Astrocyte (in vitro differentiated cells and primary cell): ENCODE results near the gene PLCL2. TPM values are rescaled to one million over a fixed set of nuclear protein-coding genes. Genes with fewer than 3 reads are reported as not detected.

Source experiments
- DNase-seq: peaks from one replicate; pipeline ENCODE4 v3.0.0-alpha.2; 2010; ENCODE audit warnings: low read depth
- FAIRE-seq: peaks from 2 replicates; lab custom pipeline; 2011; peaks lifted over from hg19 to GRCh38; lab: Jason Lieb, UNC
- H2AFZ ChIP-seq: 2 replicates; pipeline ENCODE4 v1.6.0; 2012; ENCODE audit warnings: low read depth, low read length, inconsistent platforms
- H3K27ac ChIP-seq: 2 replicates; pipeline ENCODE4 v1.5.1; 2011; ENCODE audit warnings: low read depth, low read length, inconsistent platforms
- H3K27me3 ChIP-seq: 2 replicates; pipeline ENCODE4 v1.6.0; 2011; ENCODE audit warnings: low read length, inconsistent platforms; ENCODE audit not compliant: insufficient read depth
- H3K36me3 ChIP-seq: 2 replicates; pipeline ENCODE4 v1.5.1; 2011; ENCODE audit warnings: low read length, inconsistent platforms; ENCODE audit not compliant: insufficient read depth
- H3K4me1 ChIP-seq: 2 replicates; pipeline ENCODE4 v1.5.1; 2011; ENCODE audit warnings: low read length, inconsistent platforms; ENCODE audit not compliant: insufficient read depth
- H3K4me2 ChIP-seq: 2 replicates; pipeline ENCODE4 v1.6.0; 2012; ENCODE audit warnings: low read length, inconsistent platforms
- H3K4me3 ChIP-seq: 2 replicates; pipeline ENCODE4 v1.5.1; 2011; ENCODE audit warnings: low read depth, mild to moderate bottlenecking, low read length, inconsistent platforms; ENCODE audit not compliant: insufficient read depth
- H3K79me2 ChIP-seq: 2 replicates; pipeline ENCODE4 v1.6.0; 2012; ENCODE audit warnings: mild to moderate bottlenecking, low read length, inconsistent platforms; ENCODE audit not compliant: insufficient read depth
- H3K9ac ChIP-seq: 2 replicates; pipeline ENCODE4 v1.6.0; 2012; ENCODE audit warnings: mild to moderate bottlenecking, low read length, inconsistent platforms
- H3K9me3 ChIP-seq: 2 replicates; pipeline ENCODE4 v1.5.1; 2012; ENCODE audit warnings: low read depth, mild to moderate bottlenecking, low read length, inconsistent platforms; ENCODE audit not compliant: insufficient read depth
- H4K20me1 ChIP-seq: 2 replicates; pipeline ENCODE4 v1.6.0; 2012; ENCODE audit warnings: low read length, inconsistent platforms; ENCODE audit not compliant: insufficient read depth
- H3K27ac Mint-ChIP-seq: one replicate; pipeline ENCODE4 v1.8.0; 2021; ENCODE audit warnings: mild to moderate bottlenecking, mixed read lengths; ENCODE audit not compliant: unreplicated experiment
- H3K27me3 Mint-ChIP-seq: one replicate; pipeline ENCODE4 v1.8.0; 2021; ENCODE audit warnings: low read depth, mixed read lengths; ENCODE audit not compliant: unreplicated experiment
- H3K36me3 Mint-ChIP-seq: one replicate; pipeline ENCODE4 v1.8.0; 2021; ENCODE audit warnings: low read depth, mixed read lengths; ENCODE audit not compliant: unreplicated experiment
- H3K4me1 Mint-ChIP-seq: one replicate; pipeline ENCODE4 v1.8.0; 2021; ENCODE audit warnings: low read depth, mixed read lengths; ENCODE audit not compliant: unreplicated experiment
- H3K4me3 Mint-ChIP-seq: one replicate; pipeline ENCODE4 v1.8.0; 2021; ENCODE audit warnings: mild to moderate bottlenecking, moderate library complexity, mixed read lengths; ENCODE audit not compliant: unreplicated experiment
- H3K9me3 Mint-ChIP-seq: one replicate; pipeline ENCODE4 v1.8.0; 2021; ENCODE audit warnings: mild to moderate bottlenecking, mixed read lengths; ENCODE audit not compliant: unreplicated experiment
- CTCF ChIP-seq: IDR thresholded peaks from 2 replicates; pipeline ENCODE4 v1.5.1; 2011; ENCODE audit warnings: low read depth, mild to moderate bottlenecking, inconsistent platforms, low read length, moderate library complexity; ENCODE audit not compliant: insufficient read depth
- EZH2 ChIP-seq: IDR thresholded peaks from 2 replicates; pipeline ENCODE4 v1.6.1; 2012; ENCODE audit warnings: mild to moderate bottlenecking, low read length, inconsistent platforms; ENCODE audit not compliant: insufficient read depth
- total RNA-seq: library from RNA; stranded (reverse); gene quantifications from 2 replicates; pipeline ENCODE4 v1.2.1, GENCODE V29; 2021

The PLCL2 gene
- total RNA-seq, 1 donor from 2014 or later = 3.9 TPM

- no peaks in the 10 kb centered on the region for H3K27me3 Mint-ChIP-seq
- no peaks in the 10 kb centered on the region for H3K9me3 Mint-ChIP-seq
- Histone ChIP-seq H3K4me3 (no peak overlapping the region), H3K79me2 (no peaks in the 10 kb centered on the region), H3K27me3 (peaks cover 2% of the 10 kb centered on the region), H3K36me3 (no peaks in the 10 kb centered on the region), H3K9me3 (no peaks in the 10 kb centered on the region), H3K27ac (no peak overlapping the region), H4K20me1 (no peaks in the 10 kb centered on the region), H2AFZ (peak overlapping the region; percentile 57), H3K4me2 (peak overlapping the region; percentile 70), H3K9ac (no peak overlapping the region), H3K4me1 (peaks cover 9% of the 10 kb centered on the region)
- peak overlapping the region; percentile 43 for H3K27ac Mint-ChIP-seq
- no peak for FAIRE-seq
- peak; percentile 68 for DNase-seq
- H3K4me1 Mint-ChIP-seq = peaks cover 10% of the 10 kb centered on the region
- no peak overlapping the region for H3K4me3 Mint-ChIP-seq
- no peaks in the 10 kb centered on the region for H3K36me3 Mint-ChIP-seq
- TF ChIP-seq CTCF (no peak), EZH2 (no peak)
Measured at GRCh38 chr3:16849795-16850194, 35.0 kb upstream of the PLCL2 start.

GRCh38 chr3:16855497-16855896, 29.3 kb upstream of the PLCL2 start:
- Mint-ChIP-seq H3K9me3 (no peaks in the 10 kb centered on the region), H3K27ac (no peak overlapping the region), H3K4me3 (no peak overlapping the region), H3K4me1 (no peaks in the 10 kb centered on the region), H3K36me3 (no peaks in the 10 kb centered on the region), H3K27me3 (no peaks in the 10 kb centered on the region)
- Histone ChIP-seq H3K4me2 (no peak overlapping the region), H2AFZ (no peak overlapping the region), H3K4me1 (no peaks in the 10 kb centered on the region), H3K9ac (no peak overlapping the region), H3K36me3 (no peaks in the 10 kb centered on the region), H3K79me2 (no peaks in the 10 kb centered on the region), H4K20me1 (no peaks in the 10 kb centered on the region), H3K27ac (no peak overlapping the region), H3K9me3 (no peaks in the 10 kb centered on the region), H3K4me3 (no peak overlapping the region), H3K27me3 (no peaks in the 10 kb centered on the region)
- DNase-seq (no peak), FAIRE-seq (no peak)
- no peak for TF ChIP-seq CTCF

GRCh38 chr3:16860234-16860633, 24.5 kb upstream of the PLCL2 start:
- Mint-ChIP-seq H3K27ac (no peak overlapping the region), H3K9me3 (peaks cover 3% of the 10 kb centered on the region), H3K36me3 (no peaks in the 10 kb centered on the region), H3K4me3 (no peak overlapping the region), H3K27me3 (no peaks in the 10 kb centered on the region), H3K4me1 (peaks cover 11% of the 10 kb centered on the region)
- Histone ChIP-seq H3K36me3 (no peaks in the 10 kb centered on the region), H2AFZ (no peak overlapping the region), H3K27ac (no peak overlapping the region), H3K9me3 (no peaks in the 10 kb centered on the region), H3K4me3 (no peak overlapping the region), H3K4me2 (no peak overlapping the region), H4K20me1 (no peaks in the 10 kb centered on the region), H3K79me2 (no peaks in the 10 kb centered on the region), H3K9ac (no peak overlapping the region), H3K27me3 (no peaks in the 10 kb centered on the region), H3K4me1 (peaks cover 8% of the 10 kb centered on the region)
- DNase-seq = no peak
- TF ChIP-seq CTCF = no peak
- TF ChIP-seq EZH2 = no peak
- FAIRE-seq = no peak
